Gastroesophageal sphincter (tissue), 4 donors: ENCODE results near the gene ATP1A3. TPM values are rescaled to one million over a fixed set of nuclear protein-coding genes. Genes with fewer than 3 reads are reported as not detected.

Experiments
- ATAC-seq: fragments of 150-250 bp; one replicate; pipeline ENCODE4 v1.9.1; 2016; ENCODE audit warnings: mild to moderate bottlenecking, moderate library complexity
- H3K27ac ChIP-seq, 4 donors: fragments of 200-600 bp; sonication (generic) in 3 of 4; 1 replicate in 3 of 4; 2 replicates in 1 of 4; pipeline ENCODE4 v1.5.1; 2016 to 2019
- H3K27me3 ChIP-seq: fragments of 200-600 bp; sonication (generic); one replicate; pipeline ENCODE4 v1.5.1; 2019
- H3K36me3 ChIP-seq, 2 donors: fragments of 200-600 bp; sonication (generic); one replicate each; pipeline ENCODE4 v1.5.1; 2019; ENCODE audit warnings: control low read depth in 1 of 2
- H3K4me1 ChIP-seq, 3 donors: fragments of 200-600 bp; sonication (generic); 1 replicate in 2 of 3; 2 replicates in 1 of 3; pipeline ENCODE4 v1.5.1; 2016 to 2019; ENCODE audit warnings: control low read depth in 2 of 3
- H3K4me3 ChIP-seq, 2 donors: fragments of 200-600 bp; sonication (generic); one replicate each; pipeline ENCODE4 v1.5.1; 2019; ENCODE audit warnings: mild to moderate bottlenecking in 1 of 2, moderate library complexity in 1 of 2
- H3K9me3 ChIP-seq, 3 donors: fragments of 200-600 bp; sonication (generic); one replicate each; pipeline ENCODE4 v1.5.1; 2017 to 2019; ENCODE audit warnings: control low read depth in 2 of 3
- EP300 ChIP-seq: sonication (generic); formaldehyde crosslinking; IDR thresholded peaks from one replicate; pipeline ENCODE4 v1.6.1; 2017; ENCODE audit warnings: antibody characterized with exemption, mild to moderate bottlenecking
- POLR2A ChIP-seq, 2 donors: fragments of 450-650 bp; IDR thresholded peaks; one replicate each; pipeline ENCODE4 v1.6.1; 2017; ENCODE audit warnings: antibody characterized with exemption in 2 of 2, mild to moderate bottlenecking in 2 of 2, moderate library complexity in 1 of 2
- POLR2AphosphoS5 ChIP-seq: sonication (generic); formaldehyde crosslinking; IDR thresholded peaks from one replicate; pipeline ENCODE4 v1.6.1; 2017; ENCODE audit warnings: antibody characterized with exemption
- WGBS, 2 donors: methylation state at CpG; one replicate each; pipeline ENCODE4 v1.1.5; 2018; ENCODE audit warnings: low coverage in 1 of 2; 5-methylcytosine and 5-hydroxymethylcytosine counted together
- total RNA-seq, 4 donors: library from RNA; depleted of rRNA; stranded (reverse); fragments of >200 nt; gene quantifications; one replicate each; pipeline ENCODE4 v1.1.0, GENCODE V29; 2016
- TF ChIP-seq, protein P1 (sequence below), 4 experiments: fragments of 200-600 bp in 2 of 4; fragments of 450-650 bp in 2 of 4; sonication (generic) in 1 of 4; IDR thresholded peaks; one replicate each; pipeline ENCODE4 v1.5.1; 2017 to 2019; ENCODE audit warnings: antibody characterized with exemption in 4 of 4, mild to moderate bottlenecking in 2 of 4, moderate library complexity in 2 of 4

Gene ATP1A3
- total RNA-seq, 4 donors from 2014 or later, result 0.81 to 2.6 (median 1.1) TPM; not detected in 1

DNA sequence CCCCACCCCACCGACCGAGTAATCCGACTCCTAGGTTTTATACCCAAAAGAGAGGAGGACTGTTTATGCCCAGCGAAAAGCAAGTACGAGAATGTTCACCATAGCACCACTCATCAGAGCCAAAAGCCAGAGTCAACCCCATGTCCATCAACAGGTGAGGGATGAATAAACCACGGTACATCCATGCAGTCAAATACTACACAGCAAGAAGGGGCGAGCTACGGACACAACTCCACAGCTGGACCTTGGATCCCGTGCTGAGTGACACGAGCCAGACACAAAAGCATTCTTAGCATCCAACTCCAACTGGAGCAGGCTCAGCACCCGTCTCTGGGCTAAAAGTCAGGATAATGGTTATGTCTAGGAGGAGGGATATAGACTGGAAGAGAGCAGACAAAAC, 22.7 kb downstream of the ATP1A3 start:
- TF ChIP-seq, protein P1, sequence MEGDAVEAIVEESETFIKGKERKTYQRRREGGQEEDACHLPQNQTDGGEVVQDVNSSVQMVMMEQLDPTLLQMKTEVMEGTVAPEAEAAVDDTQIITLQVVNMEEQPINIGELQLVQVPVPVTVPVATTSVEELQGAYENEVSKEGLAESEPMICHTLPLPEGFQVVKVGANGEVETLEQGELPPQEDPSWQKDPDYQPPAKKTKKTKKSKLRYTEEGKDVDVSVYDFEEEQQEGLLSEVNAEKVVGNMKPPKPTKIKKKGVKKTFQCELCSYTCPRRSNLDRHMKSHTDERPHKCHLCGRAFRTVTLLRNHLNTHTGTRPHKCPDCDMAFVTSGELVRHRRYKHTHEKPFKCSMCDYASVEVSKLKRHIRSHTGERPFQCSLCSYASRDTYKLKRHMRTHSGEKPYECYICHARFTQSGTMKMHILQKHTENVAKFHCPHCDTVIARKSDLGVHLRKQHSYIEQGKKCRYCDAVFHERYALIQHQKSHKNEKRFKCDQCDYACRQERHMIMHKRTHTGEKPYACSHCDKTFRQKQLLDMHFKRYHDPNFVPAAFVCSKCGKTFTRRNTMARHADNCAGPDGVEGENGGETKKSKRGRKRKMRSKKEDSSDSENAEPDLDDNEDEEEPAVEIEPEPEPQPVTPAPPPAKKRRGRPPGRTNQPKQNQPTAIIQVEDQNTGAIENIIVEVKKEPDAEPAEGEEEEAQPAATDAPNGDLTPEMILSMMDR (IDR thresholded peaks at IDR 0.05), result no peak
- TF ChIP-seq EP300, result no peak
- no peak for TF ChIP-seq POLR2A (IDR thresholded peaks at IDR 0.05)
- TF ChIP-seq POLR2AphosphoS5, result no peak
- Histone ChIP-seq H3K27ac (no peak overlapping the region), H3K9me3 (no peaks in the 10 kb centered on the region), H3K4me3 (no peak overlapping the region), H3K27me3 (peaks cover 59% of the 10 kb centered on the region), H3K4me1 (no peaks in the 10 kb centered on the region), H3K36me3 (no peaks in the 10 kb centered on the region)
- 68 to 77% methylated on average over 8 of the region's 11 CpGs for WGBS, 2 donors
- no peak for ATAC-seq

DNA sequence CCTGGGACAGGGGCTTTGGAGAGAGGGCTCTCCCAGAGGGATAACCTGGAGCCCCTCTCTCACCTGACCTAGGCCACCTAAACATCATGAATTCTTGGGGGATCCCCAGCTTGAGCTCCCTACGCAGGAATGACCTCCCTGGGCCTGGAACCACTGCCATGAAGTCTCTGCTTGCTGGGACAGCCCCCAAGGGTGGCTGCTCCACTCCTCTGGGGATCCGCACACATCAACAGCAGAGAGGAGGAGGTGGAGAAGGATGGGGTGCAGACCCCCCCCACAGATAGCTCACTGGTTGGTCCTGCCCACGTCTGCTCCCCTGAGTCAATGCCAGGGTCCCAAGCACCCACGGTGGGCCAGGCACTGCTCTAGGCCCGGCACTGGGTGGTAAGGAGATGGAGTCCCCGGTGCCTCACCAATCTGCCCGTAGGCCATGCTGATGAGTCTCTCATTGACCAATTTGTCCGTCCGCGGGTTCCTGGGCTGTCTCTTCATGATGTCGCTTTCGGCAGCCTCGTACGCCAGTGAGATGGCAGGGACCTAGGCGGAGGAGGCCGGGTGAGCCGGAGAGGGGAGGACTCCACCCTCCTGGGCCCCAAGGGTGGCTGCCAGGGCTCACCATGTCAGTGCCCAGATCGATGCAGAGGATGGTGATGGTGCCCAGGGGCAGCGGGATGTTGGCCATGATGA, 24.1 kb downstream of the ATP1A3 start:
- H3K9me3 ChIP-seq, result no peaks in the 10 kb centered on the region
- peaks cover 54% of the 10 kb centered on the region for H3K27me3 ChIP-seq
- no peak for ATAC-seq
- no peaks in the 10 kb centered on the region for H3K4me1 ChIP-seq
- WGBS, 2 donors, result 95% methylated on average over 6 of the region's 19 CpGs; no CpG with 5 or more reads in 1 of the 2 donors
- TF ChIP-seq POLR2A (IDR thresholded peaks at IDR 0.05) (no peak), POLR2AphosphoS5 (no peak), EP300 (no peak)
- TF ChIP-seq, protein P1 (IDR thresholded peaks at IDR 0.05), result no peak
- no peak overlapping the region for H3K27ac ChIP-seq
- no peaks in the 10 kb centered on the region for H3K36me3 ChIP-seq
- H3K4me3 ChIP-seq, result no peak overlapping the region

DNA sequence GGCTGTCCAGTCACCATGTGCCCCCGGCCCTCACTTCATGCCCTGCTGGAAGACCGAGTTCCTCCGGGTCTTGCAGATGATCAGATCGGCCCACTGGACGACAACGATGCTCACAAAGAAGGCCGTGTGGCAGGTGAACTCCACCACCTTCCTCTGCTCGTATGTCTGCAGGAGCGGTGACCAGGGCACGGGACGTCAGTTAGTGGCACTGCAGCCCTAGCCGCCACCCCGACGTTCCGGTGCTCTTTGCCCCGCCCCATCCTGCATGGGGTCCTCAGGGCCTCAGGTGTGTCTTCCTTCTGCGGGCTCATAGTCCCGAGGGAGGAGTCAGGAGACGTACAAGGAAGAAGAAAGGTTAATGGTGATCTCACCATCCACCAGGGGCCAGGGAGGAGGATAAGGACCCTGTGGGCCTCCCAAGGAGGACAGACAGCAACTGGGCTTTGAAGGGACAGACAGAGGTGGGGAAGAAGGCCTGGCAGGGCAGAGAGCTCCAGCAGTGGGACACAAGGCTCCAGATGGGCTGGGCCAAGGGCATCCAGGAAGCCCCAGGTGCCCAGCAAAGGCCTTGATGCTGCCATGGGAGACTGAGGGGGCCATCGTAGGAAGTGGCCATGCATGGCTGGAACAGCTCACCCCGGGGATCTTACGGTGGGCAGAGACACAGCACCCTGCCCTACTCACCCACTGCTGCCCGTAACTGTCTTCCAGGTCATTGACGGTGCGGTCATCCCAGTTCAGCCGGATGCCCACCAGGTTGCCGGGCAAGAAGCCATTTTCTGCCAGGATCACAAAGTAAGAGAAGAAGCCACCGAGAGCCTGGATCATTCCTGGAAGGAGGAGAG, 25.1 kb downstream of the ATP1A3 start:
- Histone ChIP-seq H3K9me3 (no peaks in the 10 kb centered on the region), H3K36me3 (no peaks in the 10 kb centered on the region), H3K27ac (no peak overlapping the region), H3K4me1 (no peaks in the 10 kb centered on the region), H3K27me3 (peaks cover 54% of the 10 kb centered on the region), H3K4me3 (no peak overlapping the region)
- no peak for ATAC-seq
- TF ChIP-seq EP300 (no peak), POLR2A (IDR thresholded peaks at IDR 0.05) (no peak), POLR2AphosphoS5 (no peak)
- TF ChIP-seq, protein P1 (IDR thresholded peaks at IDR 0.05), result no peak
- WGBS, 2 donors, result 67 to 80% methylated on average over 10 to 12 of the region's 28 CpGs

DNA sequence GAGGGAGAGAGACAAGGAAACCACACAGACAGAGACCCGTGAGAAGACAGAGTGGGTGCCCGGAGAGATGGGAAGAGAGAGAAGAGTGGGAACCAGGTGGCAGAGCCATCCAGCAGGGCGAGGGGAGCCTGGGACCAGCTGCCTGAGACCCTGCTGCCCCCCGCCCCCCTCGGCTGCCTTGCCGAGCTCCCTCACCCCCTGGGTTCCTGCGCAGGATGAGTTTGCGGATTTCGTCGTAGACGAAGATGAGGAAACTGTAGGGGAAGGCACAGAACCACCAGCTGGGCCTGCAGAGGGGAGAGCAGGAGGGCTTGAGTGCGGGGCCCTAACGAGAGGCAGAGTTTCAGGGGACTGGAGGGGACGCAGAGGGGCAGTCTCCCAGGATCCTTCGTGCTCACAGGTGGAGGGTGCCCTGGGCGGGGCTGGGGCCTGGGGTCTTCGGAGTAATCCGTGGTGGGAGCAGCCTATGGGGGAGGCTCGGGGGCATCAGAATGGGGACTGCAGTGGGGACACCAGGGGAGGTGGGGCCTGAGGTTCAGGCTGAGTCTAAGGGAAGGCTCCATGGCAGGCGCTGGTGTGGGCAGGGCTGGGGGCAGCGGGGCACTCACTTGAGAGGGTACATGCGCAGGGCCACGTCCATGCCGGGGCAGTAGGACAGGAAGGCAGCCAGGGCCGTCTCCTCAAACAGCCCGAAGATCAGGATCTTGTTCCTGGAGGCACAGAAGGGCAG, 26.8 kb downstream of the ATP1A3 start:
- ATAC-seq, result no peak

More for the DNA sequence above, 26.8 kb downstream of the ATP1A3 start:
- TF ChIP-seq, protein P1 (IDR thresholded peaks at IDR 0.05), result no peak
- TF ChIP-seq EP300 (no peak), POLR2AphosphoS5 (no peak), POLR2A (IDR thresholded peaks at IDR 0.05) (no peak)
- Histone ChIP-seq H3K4me1 (no peaks in the 10 kb centered on the region), H3K9me3 (no peaks in the 10 kb centered on the region), H3K27ac (no peak overlapping the region), H3K27me3 (peaks cover 54% of the 10 kb centered on the region), H3K4me3 (no peak overlapping the region), H3K36me3 (no peaks in the 10 kb centered on the region)
- 43 to 60% methylated on average over 4 to 18 of the region's 26 CpGs for WGBS, 2 donors
